ENCODE measurements around the gene FADS1.

GRCh38 chr11:61829806-61830205 is 13.0 kb upstream of the FADS1 start:
- TF ChIP-seq CTCF (IDR thresholded peaks at IDR 0.05) (no peak), POLR2A (IDR thresholded peaks at IDR 0.05) (no peak)

All from esophagus squamous epithelium (tissue), 4 donors.